ENCODE results near the gene ERCC8. TPM values are rescaled to one million over a fixed set of nuclear protein-coding genes. Genes with fewer than 3 reads are reported as not detected.

ERCC8 gene, protein sequence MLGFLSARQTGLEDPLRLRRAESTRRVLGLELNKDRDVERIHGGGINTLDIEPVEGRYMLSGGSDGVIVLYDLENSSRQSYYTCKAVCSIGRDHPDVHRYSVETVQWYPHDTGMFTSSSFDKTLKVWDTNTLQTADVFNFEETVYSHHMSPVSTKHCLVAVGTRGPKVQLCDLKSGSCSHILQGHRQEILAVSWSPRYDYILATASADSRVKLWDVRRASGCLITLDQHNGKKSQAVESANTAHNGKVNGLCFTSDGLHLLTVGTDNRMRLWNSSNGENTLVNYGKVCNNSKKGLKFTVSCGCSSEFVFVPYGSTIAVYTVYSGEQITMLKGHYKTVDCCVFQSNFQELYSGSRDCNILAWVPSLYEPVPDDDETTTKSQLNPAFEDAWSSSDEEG
- total RNA-seq (2022; extraction: Qiagen RNA extraction; ENCODE audit: low read depth): 13.9 to 21.7 TPM (median 15.4 TPM) in 5 replicates

DNA sequence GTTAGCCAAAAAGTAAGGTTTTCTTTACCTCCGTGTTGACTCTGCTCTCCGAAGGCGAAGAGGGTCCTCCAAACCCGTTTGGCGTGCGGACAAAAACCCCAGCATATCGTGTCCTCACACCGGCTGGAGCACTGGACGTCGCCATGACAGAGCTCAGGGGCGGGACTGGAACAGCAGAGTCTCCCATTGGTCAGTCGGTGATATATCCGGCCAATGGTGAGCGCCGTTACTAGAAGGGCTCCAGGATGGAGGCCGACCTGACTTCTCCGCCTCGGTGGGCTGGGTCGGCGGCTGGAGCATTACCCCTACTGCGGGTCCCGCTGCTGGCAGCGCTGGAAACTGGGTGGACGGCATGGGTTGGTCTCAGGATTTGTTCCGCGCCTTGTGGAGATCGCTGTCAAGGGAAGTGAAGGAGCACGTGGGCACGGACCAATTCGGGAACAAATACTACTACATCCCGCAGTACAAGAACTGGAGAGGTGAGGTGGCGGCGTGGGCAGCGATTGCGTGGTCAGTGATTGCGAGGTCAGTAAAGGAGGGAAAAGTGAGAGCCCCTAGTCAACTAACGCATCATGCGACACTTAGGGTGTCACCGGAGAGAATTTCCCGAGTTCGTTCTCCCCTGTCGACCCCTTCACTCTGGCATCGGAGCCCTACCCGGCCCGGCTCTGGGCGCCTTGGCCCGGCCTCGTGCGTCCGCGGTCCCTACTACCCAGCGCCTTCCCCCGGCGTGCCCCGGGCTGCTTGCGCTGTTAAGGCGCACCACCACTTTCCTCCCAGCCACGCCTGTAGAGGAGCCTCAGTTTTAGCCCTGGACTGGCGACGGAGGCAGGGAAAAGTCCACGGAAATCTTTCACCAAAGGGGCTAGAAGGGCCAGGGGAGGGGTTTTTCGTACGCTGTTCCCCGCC, at the start of gene ERCC8, which contains the start of gene NDUFAF2:
Gene ERCC8 (minus strand): TSS at position 167 of the 909 bp plus-strand sequence. CDS start 62 bp downstream, at position 105.
Gene NDUFAF2 (plus strand): TSS at position 302 of the 909 bp plus-strand sequence. CDS start 51 bp downstream, at position 353.

DNA sequence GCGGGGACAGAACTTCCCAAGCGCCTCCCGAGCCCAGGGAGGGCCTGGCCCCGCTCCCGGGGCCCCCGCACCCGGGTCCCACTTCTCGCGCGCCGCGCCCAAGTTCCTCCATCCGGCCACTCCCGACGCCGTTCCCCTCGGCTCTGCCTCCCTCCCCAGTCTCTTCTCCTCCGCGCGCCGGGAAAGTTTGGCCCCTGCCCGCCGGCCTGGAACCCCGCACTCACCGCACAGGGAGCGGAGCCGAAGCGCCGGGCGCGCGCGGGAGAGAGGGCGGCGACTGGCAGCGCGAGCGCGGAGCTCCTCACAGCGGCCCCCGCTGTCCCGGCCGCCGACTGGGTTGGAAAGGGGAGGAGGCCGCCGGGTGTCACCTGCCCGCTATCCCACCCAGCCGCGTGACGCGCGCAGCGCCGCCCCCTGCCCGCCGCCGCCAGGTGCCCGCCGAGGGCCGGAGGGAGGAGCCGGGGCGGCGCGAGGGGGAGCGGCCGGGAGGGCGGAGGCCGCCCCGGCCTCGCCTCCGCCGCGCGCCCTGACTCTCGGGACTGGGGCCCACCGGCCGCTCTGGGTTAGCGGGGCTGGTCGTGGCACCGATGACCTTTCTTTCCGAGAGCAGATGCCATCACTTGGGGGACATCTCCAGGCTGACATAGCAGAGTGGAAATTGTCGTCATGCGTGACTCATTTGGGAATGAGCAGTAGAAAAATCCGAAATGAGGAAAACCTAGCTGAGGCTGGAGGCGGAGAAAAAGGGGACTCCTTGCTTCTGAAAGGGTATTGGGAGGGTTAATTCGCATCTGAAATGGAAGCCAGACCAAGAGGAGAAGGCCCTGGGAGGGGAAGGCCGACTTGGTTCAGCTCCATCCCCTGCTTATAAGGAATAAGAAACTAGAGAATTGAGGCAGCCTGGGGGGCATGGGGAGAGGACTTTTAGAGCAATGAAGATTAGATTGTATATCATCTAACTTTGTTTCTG, 100.6 kb downstream of the ERCC8 start, which contains the start of gene ELOVL7:
Gene ELOVL7 (minus strand): TSS at position 334 of the 970 bp plus-strand sequence. CDS start 56,872 bp downstream, outside the sequence.

Other genes starting within 250 kb of the ERCC8 start
- 15.8 to 19.5 TPM (median 19.2 TPM) in 5 replicates for gene DEPDC1B, start 244.9 kb downstream of the ERCC8 start, total RNA-seq (2022; extraction: Qiagen RNA extraction; ENCODE audit: low read depth)
- 11.7 to 15.6 TPM (median 12.8 TPM) in 5 replicates for gene ELOVL7, start 100.8 kb downstream of the ERCC8 start, total RNA-seq (2022; extraction: Qiagen RNA extraction; ENCODE audit: low read depth)
- 72.3 to 78.8 TPM (median 78.1 TPM) in 5 replicates for gene NDUFAF2, start 135 bp upstream of the ERCC8 start, total RNA-seq (2022; extraction: Qiagen RNA extraction; ENCODE audit: low read depth)
- 74.0 to 91.0 TPM (median 86.2 TPM) in 5 replicates for gene SMIM15, start 217.4 kb upstream of the ERCC8 start, total RNA-seq (2022; extraction: Qiagen RNA extraction; ENCODE audit: low read depth)